SK-N-SH (cell line): ENCODE results near the gene RIPOR2. TPM values are rescaled to one million over a fixed set of nuclear protein-coding genes. Genes with fewer than 3 reads are reported as not detected.

Experiments used
- CTCF ChIA-PET: fragments of 300-600, 350-600 bp; formaldehyde crosslinking; extraction: SDS; loops from one replicate; lab custom pipeline; 2021; lab: Yijun Ruan, JAX
- POLR2A ChIA-PET: fragments of 350-600 bp; sonication (Branson Sonifier 250); formaldehyde crosslinking; extraction: SDS; loops from one replicate; lab custom pipeline; 2020; ENCODE audit warnings: antibody characterized with exemption, inconsistent platforms; lab: Yijun Ruan, JAX
- DNase-seq: peaks from one replicate; pipeline ENCODE4 v3.0.0; 2012
- H2AFZ ChIP-seq: fragments of 200-600 bp; sonication (generic); 2 replicates; pipeline ENCODE4 v1.8.1; 2016; ENCODE audit warnings: antibody characterized with exemption, mild to moderate bottlenecking, low read depth
- H3F3A ChIP-seq: fragments of 200-600 bp; sonication (generic); replicated peaks from 2 replicates; pipeline ENCODE3; 2016; ENCODE audit warnings: antibody characterized with exemption, mild to moderate bottlenecking; ENCODE audit not compliant: insufficient read depth
- H3K27ac ChIP-seq, 2 experiments: fragments of 200-500 bp in 1 of 2; fragments of 200-600 bp in 1 of 2; sonication (Bioruptor generic) in 1 of 2; sonication (generic), shearing (Covaris generic) in 1 of 2; 2 replicates each; pipeline versions ENCODE4 v1.5.1 to v1.6.1; 2014 to 2016; ENCODE audit warnings: low read depth in 2 of 2, inconsistent platforms in 1 of 2, low read length in 1 of 2, mild to moderate bottlenecking in 1 of 2, mixed read lengths in 1 of 2
- H3K27me3 ChIP-seq: fragments of 200-600 bp; sonication (generic), shearing (Covaris generic); 2 replicates; pipeline ENCODE4 v1.6.1; 2016; ENCODE audit warnings: mixed run types; ENCODE audit not compliant: insufficient read depth
- H3K36me3 ChIP-seq, 2 experiments: fragments of 200-500 bp in 1 of 2; fragments of 200-600 bp in 1 of 2; sonication (Bioruptor generic) in 1 of 2; sonication (generic) in 1 of 2; replicated peaks in 1 of 2; 2 replicates each; pipeline versions ENCODE3 to v1.5.1; 2014 to 2016; ENCODE audit warnings: low read length in 1 of 2, mild to moderate bottlenecking in 1 of 2; ENCODE audit not compliant: insufficient read depth in 2 of 2, control insufficient read depth in 1 of 2
- H3K4me1 ChIP-seq, 2 experiments: fragments of 200-500 bp in 1 of 2; fragments of 200-600 bp in 1 of 2; sonication (Bioruptor generic) in 1 of 2; sonication (generic), shearing (Covaris generic) in 1 of 2; 2 replicates each; pipeline versions ENCODE4 v1.5.1 to v1.6.1; 2014 to 2016; ENCODE audit warnings: low read depth in 1 of 2, low read length in 1 of 2, mixed run types in 1 of 2; ENCODE audit not compliant: insufficient read depth in 2 of 2, control insufficient read depth in 1 of 2
- H3K4me2 ChIP-seq: fragments of 200-600 bp; sonication (generic), shearing (Covaris generic); 2 replicates; pipeline ENCODE4 v1.6.1; 2017; ENCODE audit warnings: mixed run types
- H3K4me3 ChIP-seq, 2 experiments: fragments of 200-500 bp in 1 of 2; fragments of 200-600 bp in 1 of 2; sonication (Bioruptor generic) in 1 of 2; sonication (generic), shearing (Covaris generic) in 1 of 2; 2 replicates each; pipeline versions ENCODE4 v1.5.1 to v1.8.1; 2014 to 2016; ENCODE audit warnings: low read depth in 2 of 2, inconsistent platforms in 1 of 2, low read length in 1 of 2, mild to moderate bottlenecking in 1 of 2, mixed read lengths in 1 of 2, moderate library complexity in 1 of 2
- H3K79me2 ChIP-seq: fragments of 200-600 bp; sonication (generic); 2 replicates; pipeline ENCODE4 v1.8.1; 2017; ENCODE audit warnings: mild to moderate bottlenecking; ENCODE audit not compliant: insufficient read depth
- H3K9ac ChIP-seq: fragments of 200-600 bp; sonication (generic); 2 replicates; pipeline ENCODE4 v1.6.1; 2017; ENCODE audit warnings: mixed run types
- H3K9me2 ChIP-seq: fragments of 200-600 bp; sonication (generic); 2 replicates; pipeline ENCODE4 v1.6.1; 2017; ENCODE audit warnings: mixed run types
- H3K9me3 ChIP-seq: fragments of 200-600 bp; sonication (generic); 2 replicates; pipeline ENCODE4 v1.6.1; 2017; ENCODE audit warnings: mixed run types, mild to moderate bottlenecking, moderate library complexity
- H4K20me1 ChIP-seq: fragments of 200-600 bp; sonication (generic); 2 replicates; pipeline ENCODE4 v1.6.1; 2017; ENCODE audit warnings: mild to moderate bottlenecking, mixed run types; ENCODE audit not compliant: insufficient read depth
- EP300 ChIP-seq, 2 experiments: IDR thresholded peaks; 2 replicates each; pipeline versions ENCODE4 v1.4.0 to v1.6.1; 2012; ENCODE audit warnings: borderline replicate concordance in 1 of 2, low read depth in 1 of 2, low read length in 1 of 2
- PBX3 ChIP-seq: IDR thresholded peaks from 2 replicates; pipeline ENCODE4; 2012
- ZBTB33 ChIP-seq: IDR thresholded peaks from 2 replicates; pipeline ENCODE4 v1.4.0; 2012; ENCODE audit warnings: low read depth, borderline replicate concordance
- whole genome bisulfite sequencing: methylation state at CpG from one replicate; pipeline ENCODE4 v1.1.6; 2017; ENCODE audit warnings: low lambda C conversion rate; 5-methylcytosine and 5-hydroxymethylcytosine counted together
- polyA plus RNA-seq, 3 experiments: library from polyadenylated mRNA; depleted of rRNA; stranded (reverse); fragments of >200 nt; gene quantifications; 2 replicates each; pipeline ENCODE4 v1.2.3, GENCODE V29; 2012

Gene RIPOR2
- polyA plus RNA-seq, 1 of the 3 experiments (the other 2 are of a cell fraction) = 0.05 TPM

GRCh38 chr6:24919056-24919892 is 16.5 kb downstream of the RIPOR2 start (continued):
- no peak for TF ChIP-seq ZBTB33

GRCh38 chr6:24918641-24919055 is 17.1 kb downstream of the RIPOR2 start:
- no peak for TF ChIP-seq ZBTB33
- H3F3A ChIP-seq = no peaks in the 10 kb centered on the region
- H3K9ac ChIP-seq = no peak overlapping the region
- no peaks in the 10 kb centered on the region for H3K9me2 ChIP-seq
- H3K36me3 ChIP-seq = no peaks in the 10 kb centered on the region
- no peaks in the 10 kb centered on the region for H3K9me3 ChIP-seq
- ChIA-PET POLR2A (no interaction called here), CTCF (interaction anchor here (0.6 to 1.6 kb wide), 4 partner anchors 10 to 519 kb away, joined by 3 to 4 read pairs (median 4); no protein-coding TSS in a partner anchor)
- H4K20me1 ChIP-seq = no peaks in the 10 kb centered on the region
- 50% methylated on average over 1 of the region's 1 CpG for WGBS
- H3K79me2 ChIP-seq = no peaks in the 10 kb centered on the region
- H3K4me3 ChIP-seq = no peak overlapping the region
- H3K27ac ChIP-seq = no peak overlapping the region
- H3K4me1 ChIP-seq = peaks cover 7 to 8% of the 10 kb centered on the region in 2 experiments; a peak in 2 of 4 replicates
- peak; percentile 17 for DNase-seq
- H3K4me2 ChIP-seq = no peak overlapping the region
- no peak overlapping the region for H2AFZ ChIP-seq
- no peaks in the 10 kb centered on the region for H3K27me3 ChIP-seq

GRCh38 chr6:24916496-24916895 is 19.3 kb downstream of the RIPOR2 start:
- 61% methylated on average over 5 of the region's 5 CpGs for WGBS
- Histone ChIP-seq H3K4me2 (no peak overlapping the region), H2AFZ (no peak overlapping the region), H3K9ac (no peak overlapping the region), H3K9me2 (no peaks in the 10 kb centered on the region), H3K27me3 (peaks cover 11% of the 10 kb centered on the region; the same call in 1 of the 2 replicates), H4K20me1 (no peaks in the 10 kb centered on the region), H3F3A (no peaks in the 10 kb centered on the region), H3K4me3 (no peak overlapping the region)
- TF ChIP-seq EP300 (IDR thresholded peaks at IDR 0.05; ENCODE audit: borderline replicate concordance in 1 of 2, low read depth in 1 of 2, low read length in 1 of 2) = no peak
- no peak for TF ChIP-seq PBX3
- TF ChIP-seq, all 33 proteins: peak for 0
- H3K27ac ChIP-seq = no peak overlapping the region
- no peaks in the 10 kb centered on the region for H3K79me2 ChIP-seq
- DNase-seq = no peak
- no peaks in the 10 kb centered on the region for H3K36me3 ChIP-seq
- H3K4me1 ChIP-seq = peaks cover 7 to 8% of the 10 kb centered on the region in 2 experiments; a peak in 2 of 4 replicates
- no peaks in the 10 kb centered on the region for H3K9me3 ChIP-seq
- ChIA-PET POLR2A (no interaction called here), CTCF (interaction anchor here (1.0 to 1.9 kb wide), 3 partner anchors 12 to 685 kb away, joined by 3 to 6 read pairs (median 3); no protein-coding TSS in a partner anchor)
